Progenitor cell of endocrine pancreas (in vitro differentiated cells): ENCODE data around the gene TNNI3K. TPM values are rescaled to one million over a fixed set of nuclear protein-coding genes. Genes with fewer than 3 reads are reported as not detected.

Experiments used
- DNase-seq: peaks from one replicate; pipeline ENCODE4 v3.0.0; 2021; ENCODE audit warnings: low spot score; ENCODE audit not compliant: unreplicated experiment
- H3K27ac Mint-ChIP-seq: 2 replicates; pipeline ENCODE4 v1.8.0; 2021; ENCODE audit warnings: mild to moderate bottlenecking, moderate library complexity, mixed read lengths
- H3K27me3 Mint-ChIP-seq: 2 replicates; pipeline ENCODE4 v1.8.0; 2021; ENCODE audit warnings: mixed read lengths
- H3K36me3 Mint-ChIP-seq: 2 replicates; pipeline ENCODE4 v1.8.0; 2022; ENCODE audit warnings: mixed read lengths; ENCODE audit not compliant: insufficient read depth
- H3K4me1 Mint-ChIP-seq: 2 replicates; pipeline ENCODE4 v1.8.0; 2021; ENCODE audit warnings: low read depth, mixed read lengths
- H3K4me3 Mint-ChIP-seq: 2 replicates; pipeline ENCODE4 v1.8.0; 2021; ENCODE audit warnings: low read depth, mild to moderate bottlenecking, moderate library complexity, mixed read lengths
- H3K9me3 Mint-ChIP-seq: 2 replicates; pipeline ENCODE4 v1.8.0; 2021; ENCODE audit warnings: low read depth, mixed read lengths
- total RNA-seq: library from RNA; stranded (reverse); gene quantifications from 2 replicates; pipeline ENCODE4 v1.2.1, GENCODE V29; 2021
- TF ChIP-seq, protein P1 (sequence below): fragments of 200-600 bp; sonication (generic); IDR thresholded peaks from one replicate; pipeline ENCODE4 v1.5.0; 2021; ENCODE audit warnings: antibody characterized with exemption, mild to moderate bottlenecking; ENCODE audit not compliant: unreplicated experiment

The TNNI3K gene
- total RNA-seq, 1 donor from 2014 or later, result not detected

DNA sequence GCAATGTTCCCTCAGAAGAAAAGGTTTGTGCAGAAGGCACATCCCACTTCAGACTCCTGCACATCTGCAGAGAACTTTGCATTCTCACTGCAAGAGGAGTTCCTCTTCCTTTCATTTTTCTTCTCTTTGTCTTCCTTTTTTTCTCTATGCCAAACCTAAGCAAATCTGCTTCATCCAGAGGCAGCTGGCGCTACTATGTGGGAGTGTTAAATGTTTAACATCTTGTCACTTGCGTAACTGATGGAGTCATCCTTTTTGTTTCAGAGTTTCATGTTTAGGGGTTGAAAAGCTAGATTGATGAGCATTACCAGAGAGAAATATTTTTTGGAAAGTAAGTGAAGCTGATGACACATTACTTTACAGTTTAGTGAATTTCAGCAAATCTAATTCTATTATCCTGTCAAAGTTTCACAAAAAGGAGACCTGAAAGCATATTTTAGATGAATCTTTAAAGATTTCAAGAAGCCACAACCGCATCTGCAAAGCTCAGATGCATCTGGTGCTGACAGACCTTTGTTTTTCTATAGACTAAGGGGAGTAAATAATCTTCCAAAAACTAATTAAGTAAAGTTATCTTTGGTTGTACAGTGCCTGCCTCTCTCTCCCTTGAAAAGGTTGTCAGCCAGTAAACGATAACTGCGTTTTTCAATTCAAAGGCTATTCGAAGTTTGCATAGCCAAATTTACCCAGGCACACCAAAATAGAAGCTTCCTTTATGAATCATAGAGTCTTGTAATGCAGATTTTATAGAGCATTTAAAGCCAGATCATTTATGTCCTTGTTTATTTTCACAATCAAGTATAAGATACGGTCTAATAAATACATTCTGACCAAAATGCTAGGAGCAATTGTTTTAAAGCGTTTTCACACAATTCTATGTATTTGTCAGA is 278.5 kb downstream of the TNNI3K start:
- Mint-ChIP-seq H3K27me3 (peaks cover 3% of the 10 kb centered on the region), H3K27ac (no peak overlapping the region), H3K9me3 (no peaks in the 10 kb centered on the region), H3K36me3 (no peaks in the 10 kb centered on the region), H3K4me3 (no peak overlapping the region), H3K4me1 (peaks cover 1% of the 10 kb centered on the region)
- no peak for DNase-seq
- TF ChIP-seq, protein P1, sequence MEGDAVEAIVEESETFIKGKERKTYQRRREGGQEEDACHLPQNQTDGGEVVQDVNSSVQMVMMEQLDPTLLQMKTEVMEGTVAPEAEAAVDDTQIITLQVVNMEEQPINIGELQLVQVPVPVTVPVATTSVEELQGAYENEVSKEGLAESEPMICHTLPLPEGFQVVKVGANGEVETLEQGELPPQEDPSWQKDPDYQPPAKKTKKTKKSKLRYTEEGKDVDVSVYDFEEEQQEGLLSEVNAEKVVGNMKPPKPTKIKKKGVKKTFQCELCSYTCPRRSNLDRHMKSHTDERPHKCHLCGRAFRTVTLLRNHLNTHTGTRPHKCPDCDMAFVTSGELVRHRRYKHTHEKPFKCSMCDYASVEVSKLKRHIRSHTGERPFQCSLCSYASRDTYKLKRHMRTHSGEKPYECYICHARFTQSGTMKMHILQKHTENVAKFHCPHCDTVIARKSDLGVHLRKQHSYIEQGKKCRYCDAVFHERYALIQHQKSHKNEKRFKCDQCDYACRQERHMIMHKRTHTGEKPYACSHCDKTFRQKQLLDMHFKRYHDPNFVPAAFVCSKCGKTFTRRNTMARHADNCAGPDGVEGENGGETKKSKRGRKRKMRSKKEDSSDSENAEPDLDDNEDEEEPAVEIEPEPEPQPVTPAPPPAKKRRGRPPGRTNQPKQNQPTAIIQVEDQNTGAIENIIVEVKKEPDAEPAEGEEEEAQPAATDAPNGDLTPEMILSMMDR, result no peak

- peaks cover 1% of the 10 kb centered on the region for H3K4me1 Mint-ChIP-seq
- H3K9me3 Mint-ChIP-seq, result no peaks in the 10 kb centered on the region
- DNase-seq, result no peak
- H3K27me3 Mint-ChIP-seq, result peaks cover 3% of the 10 kb centered on the region
- TF ChIP-seq, protein P1, result no peak
- no peaks in the 10 kb centered on the region for H3K36me3 Mint-ChIP-seq
- no peak overlapping the region for H3K27ac Mint-ChIP-seq
- no peak overlapping the region for H3K4me3 Mint-ChIP-seq
These were observed 282.4 kb downstream of the TNNI3K start for GRCh38 chr1:74517599-74518051.

DNA sequence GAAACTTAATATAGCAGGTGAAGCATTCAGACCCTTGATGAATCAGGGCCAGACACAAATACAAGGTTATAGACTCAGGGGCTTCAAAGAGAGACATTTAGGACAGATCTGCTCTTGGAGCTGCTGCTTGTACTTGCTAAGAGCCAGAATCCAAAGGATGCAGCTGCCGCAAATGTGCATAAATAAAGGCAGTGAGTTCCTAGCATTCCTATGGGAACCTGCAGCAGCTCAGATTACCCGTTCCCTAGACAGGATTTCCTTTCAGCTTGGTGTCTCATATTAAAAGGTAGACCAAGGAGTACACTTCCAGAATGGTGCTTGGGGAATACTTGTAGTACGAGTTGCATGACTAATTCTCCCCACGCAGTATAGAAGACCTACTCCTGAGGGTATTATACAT is 287.0 kb downstream of the TNNI3K start:
- H3K4me1 Mint-ChIP-seq, result peaks cover 5% of the 10 kb centered on the region
- no peaks in the 10 kb centered on the region for H3K27me3 Mint-ChIP-seq
- H3K27ac Mint-ChIP-seq, result no peak overlapping the region
- TF ChIP-seq, protein P1, result no peak
- DNase-seq, result no peak
- H3K9me3 Mint-ChIP-seq, result no peaks in the 10 kb centered on the region
- no peak overlapping the region for H3K4me3 Mint-ChIP-seq
- no peaks in the 10 kb centered on the region for H3K36me3 Mint-ChIP-seq

GRCh38 chr1:74523873-74524480 is 288.8 kb downstream of the TNNI3K start:
- Mint-ChIP-seq H3K36me3 (no peaks in the 10 kb centered on the region), H3K27me3 (no peaks in the 10 kb centered on the region), H3K4me1 (peaks cover 5% of the 10 kb centered on the region), H3K9me3 (no peaks in the 10 kb centered on the region), H3K4me3 (no peak overlapping the region), H3K27ac (no peak overlapping the region)
- no peak for DNase-seq
- TF ChIP-seq, protein P1, result no peak

DNA sequence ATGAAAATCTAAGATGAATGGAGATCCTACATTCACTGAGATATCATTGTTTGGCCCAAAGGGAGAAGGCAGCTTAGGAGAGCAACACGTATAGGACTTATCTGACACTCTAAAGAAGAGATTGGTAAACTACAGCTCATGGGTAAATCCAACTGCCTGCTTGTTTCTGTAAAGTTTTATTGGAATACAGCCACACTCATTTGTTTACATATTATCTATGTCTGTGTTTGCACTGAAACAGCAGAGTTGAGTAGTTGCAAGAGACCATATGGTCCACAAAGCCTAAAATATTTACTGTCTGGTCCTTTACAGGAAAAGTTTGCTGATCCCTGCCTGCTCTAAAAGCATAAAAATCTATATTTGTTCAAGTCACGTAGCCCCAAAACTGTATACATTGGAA is 291.5 kb downstream of the TNNI3K start:
- no peaks in the 10 kb centered on the region for H3K27me3 Mint-ChIP-seq
- H3K36me3 Mint-ChIP-seq, result no peaks in the 10 kb centered on the region
- no peak overlapping the region for H3K27ac Mint-ChIP-seq
- TF ChIP-seq, protein P1, result no peak
- H3K4me3 Mint-ChIP-seq, result no peak overlapping the region
- H3K4me1 Mint-ChIP-seq, result peaks cover 5% of the 10 kb centered on the region
- no peak for DNase-seq
- H3K9me3 Mint-ChIP-seq, result no peaks in the 10 kb centered on the region
